Measurements from ENCODE around the gene ATP11C. TPM values are rescaled to one million over a fixed set of nuclear protein-coding genes. Genes with fewer than 3 reads are reported as not detected.

The ATP11C gene
- total and polyA plus RNA-seq, 2 of the 4 experiments (the other 2 are of a cell fraction) = 19.3 to 40.0 TPM

DNA sequence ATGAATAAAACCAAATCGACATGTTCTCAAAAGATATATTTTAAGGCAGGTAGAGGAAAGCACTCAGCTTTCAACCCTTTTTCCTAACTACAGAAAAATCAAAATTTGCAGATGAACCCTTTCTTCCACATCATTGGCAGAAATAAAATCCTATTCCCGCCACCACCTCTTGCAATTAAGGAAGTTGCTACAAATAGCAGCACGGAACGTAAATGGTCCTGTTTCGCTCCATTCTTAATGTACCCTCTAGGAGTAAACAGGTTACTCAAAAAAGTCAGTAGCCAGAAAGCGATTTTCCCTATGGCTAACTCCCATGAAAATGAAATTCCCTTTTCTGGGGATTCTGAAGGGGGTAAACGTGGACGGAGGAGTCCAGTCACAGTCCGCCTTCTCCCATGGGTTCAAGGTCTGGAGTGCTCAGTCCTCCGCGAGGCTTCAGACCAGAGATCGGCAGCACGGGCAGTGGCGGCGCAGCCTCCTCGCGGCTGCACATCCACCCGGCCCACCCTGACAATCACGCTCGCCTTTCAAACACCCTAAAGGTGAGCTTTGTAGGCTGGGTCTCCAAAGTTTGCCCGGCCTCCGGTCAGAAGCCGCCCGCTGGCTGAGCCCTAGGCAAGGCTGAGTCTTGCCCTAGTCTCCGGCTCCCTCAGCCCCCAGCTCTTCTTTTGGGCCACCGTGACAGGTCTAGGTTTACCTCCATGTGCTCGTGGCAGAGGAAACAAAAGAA is 1.8 kb downstream of the ATP11C start:
- ChIA-PET POLR2A (ENCODE audit: unreplicated experiment) (no interaction called here), CTCF (no interaction called here)
- BruUV-seq (replicated peaks) = no TSS peak
- Histone ChIP-seq H3K4ac (ENCODE audit: low read depth, low read length) (peak overlapping the region; percentile 10), H3K4me2 (ENCODE audit: low read depth, low read length) (peak overlapping the region; percentile 73), H4K91ac (ENCODE audit: insufficient read depth, low read depth, low read length) (no peak overlapping the region), H3K9me3 (ENCODE audit: control insufficient read depth, insufficient read depth, low read length) (no peaks in the 10 kb centered on the region), H3K9ac (ENCODE audit: low read depth, low read length) (peak overlapping the region; percentile 45), H3K27me3 (ENCODE audit: control insufficient read depth, insufficient read depth, low read length) (no peaks in the 10 kb centered on the region), H2AK9ac (replicated peaks; ENCODE audit: low read depth, low read length, poor library complexity) (peak overlapping the region; percentile 93), H3K18ac (ENCODE audit: low read depth, low read length) (no peak overlapping the region), H4K5ac (ENCODE audit: low read depth, low read length) (no peak overlapping the region), H3K27ac (ENCODE audit: insufficient read depth, low read length) (peak overlapping the region; percentile 70), H2BK15ac (ENCODE audit: low read depth, low read length) (no peak overlapping the region), H3K14ac (replicated peaks; ENCODE audit: low read depth, low read length) (peak overlapping the region; percentile 6; the same call in 1 of the 2 replicates), H4K20me1 (ENCODE audit: insufficient read depth, low read length) (peaks cover 4% of the 10 kb centered on the region; the same call in 1 of the 2 replicates), H3K23ac (ENCODE audit: low read depth, low read length) (peak overlapping the region; percentile 45; the same call in 1 of the 2 replicates), H2BK120ac (ENCODE audit: low read depth, low read length) (peak overlapping the region; percentile 23; the same call in 1 of the 2 replicates), H2AK5ac (ENCODE audit: low read depth, low read length) (no peak overlapping the region), H3K4me3 (ENCODE audit: insufficient read depth, low read depth, low read length) (peak overlapping the region; percentile 80), H2BK20ac (ENCODE audit: low read depth, low read length) (no peak overlapping the region), H3K4me1 (ENCODE audit: control insufficient read depth, insufficient read depth, low read length) (no peaks in the 10 kb centered on the region; the same call in 1 of the 2 replicates), H3K9me1 (ENCODE audit: insufficient read depth, low read length) (no peaks in the 10 kb centered on the region), H3K36me3 (ENCODE audit: control insufficient read depth, insufficient read depth, low read length) (no peaks in the 10 kb centered on the region), H4K8ac (ENCODE audit: low read depth in 2 of 2, low read length in 2 of 2) (no peak overlapping the region), H3K79me1 (ENCODE audit: low read depth in 1 of 2, low read length in 2 of 2) (peaks cover 0 to 9% of the 10 kb centered on the region in 2 experiments; a peak in 2 of 4 replicates), H2AFZ (replicated peaks; ENCODE audit: low read length, poor library complexity) (peak overlapping the region; percentile 74), H2BK5ac (ENCODE audit: low read depth, low read length, poor library complexity, severe bottlenecking) (peak overlapping the region; percentile 2), H3K56ac (ENCODE audit: extremely low read depth, insufficient read depth, low read length) (peak overlapping the region; percentile 52; the same call in 1 of the 2 replicates)
- TF ChIP-seq MXI1 (IDR thresholded peaks at IDR 0.05; ENCODE audit: borderline replicate concordance, low read depth, low read length) (no peak), FOS (IDR thresholded peaks at IDR 0.05; ENCODE audit: low read depth, low read length) (no peak), RFX5 (IDR thresholded peaks at IDR 0.05; ENCODE audit: low read depth, low read length) (no peak), NFE2L2 (IDR thresholded peaks at IDR 0.05; ENCODE audit: low read depth, low read length) (no peak), CEBPB (IDR thresholded peaks at IDR 0.05; ENCODE audit: low read depth, low read length) (no peak), RAD21 (IDR thresholded peaks at IDR 0.05; ENCODE audit: low read length) (no peak)
- TF ChIP-seq, protein P1, sequence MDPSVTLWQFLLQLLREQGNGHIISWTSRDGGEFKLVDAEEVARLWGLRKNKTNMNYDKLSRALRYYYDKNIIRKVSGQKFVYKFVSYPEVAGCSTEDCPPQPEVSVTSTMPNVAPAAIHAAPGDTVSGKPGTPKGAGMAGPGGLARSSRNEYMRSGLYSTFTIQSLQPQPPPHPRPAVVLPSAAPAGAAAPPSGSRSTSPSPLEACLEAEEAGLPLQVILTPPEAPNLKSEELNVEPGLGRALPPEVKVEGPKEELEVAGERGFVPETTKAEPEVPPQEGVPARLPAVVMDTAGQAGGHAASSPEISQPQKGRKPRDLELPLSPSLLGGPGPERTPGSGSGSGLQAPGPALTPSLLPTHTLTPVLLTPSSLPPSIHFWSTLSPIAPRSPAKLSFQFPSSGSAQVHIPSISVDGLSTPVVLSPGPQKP (IDR thresholded peaks at IDR 0.05; ENCODE audit: borderline replicate concordance, low read depth, low read length) = no peak
- in situ Hi-C loops (cut with MboI; ENCODE audit: low sequenced_read_pairs) (no loop called here), dilution Hi-C loops (cut with HindIII; ENCODE audit: low sequenced_read_pairs, unreplicated experiment) (no loop called here), intact Hi-C loops (cut with micrococcal nuclease) (loop anchor here (5.0 to 10.0 kb wide), 3 partner anchors 99 to 206 kb away; no protein-coding TSS in a partner anchor)
- WGBS, 2 experiments (ENCODE audit: extremely low coverage in 2 of 2, insufficient read length in 1 of 2) = 20% methylated on average over 2 of the region's 27 CpGs; no CpG with 5 or more reads in 1 of the 2 experiments
- DNase-seq (no peak), ATAC-seq (ENCODE audit: low read depth) (no peak)
